Stimulated activated effector memory CD8-positive, alpha-beta T cell treated with anti-CD3 and anti-CD28 coated beads, Interleukin-12 subunit alpha, Interleukin-12 subunit beta, amount 100 ng/mL, for 72 hours (primary cell): ENCODE data around the gene TLN1.

Source experiments
- ATAC-seq: fragments of 150-1000 bp; cut with Tn5 transposase; 2 replicates; pipeline ENCODE4 v1.10.0; 2021
- DNase-seq, 2 donors: peaks; one replicate each; pipeline ENCODE4 v3.0.0; 2021 to 2022; ENCODE audit warnings: low spot score in 2 of 2
- H3K27ac Mint-ChIP-seq: one replicate; pipeline ENCODE4 v1.8.0; 2022; ENCODE audit warnings: mild to moderate bottlenecking, mixed read lengths
- H3K36me3 Mint-ChIP-seq: one replicate; pipeline ENCODE4 v1.8.0; 2022; ENCODE audit warnings: mild to moderate bottlenecking, mixed read lengths
- H3K4me1 Mint-ChIP-seq: one replicate; pipeline ENCODE4 v1.8.0; 2022; ENCODE audit warnings: mixed read lengths
- H3K4me3 Mint-ChIP-seq: one replicate; pipeline ENCODE4 v1.8.0; 2022; ENCODE audit warnings: mild to moderate bottlenecking, mixed read lengths
- H3K9me3 Mint-ChIP-seq: one replicate; pipeline ENCODE4 v1.8.0; 2022; ENCODE audit warnings: mixed read lengths

Gene TLN1

DNA sequence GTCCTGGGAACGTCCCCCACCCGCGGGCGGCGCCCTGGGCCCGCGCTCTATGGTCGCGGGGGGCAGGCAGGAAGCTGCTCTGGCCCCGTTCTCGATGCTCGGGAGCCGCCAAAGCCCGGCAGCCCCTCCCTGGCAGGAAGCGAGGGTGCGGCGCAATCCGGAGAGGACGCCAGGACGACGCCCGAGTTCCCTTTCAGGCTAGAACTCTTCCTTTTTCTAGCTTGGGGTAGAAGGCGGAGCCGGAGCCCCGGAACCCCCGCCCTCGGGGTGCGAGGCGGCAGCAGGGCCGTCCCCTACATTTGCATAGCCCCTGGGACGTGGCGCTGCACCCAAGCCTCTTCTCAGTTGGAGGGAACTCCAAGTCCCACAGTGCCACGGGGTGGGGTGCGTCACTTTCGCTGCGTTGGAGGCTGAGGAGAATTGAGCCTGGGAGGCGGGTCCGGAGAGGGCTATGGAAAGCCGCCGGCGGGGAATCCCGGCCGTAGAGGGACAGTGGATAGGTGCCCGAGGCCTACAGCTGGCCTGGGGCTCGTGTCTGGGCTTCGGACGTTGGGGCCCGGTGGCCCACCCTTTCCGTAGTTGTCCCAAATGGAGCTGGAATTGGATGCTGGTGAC lies at the start of gene TLN1, which contains the start of gene CREB3:
TSS of gene TLN1 (minus strand) at position 11 of the 615 bp plus-strand sequence. CDS start 6,501 bp downstream, outside the sequence.
TSS of gene CREB3 (plus strand) at position 482 of the 615 bp plus-strand sequence. CDS start at position 589, 107 bp downstream.
- Mint-ChIP-seq H3K4me1 (peaks cover 19% of the 10 kb centered on the region), H3K27ac (no peak within 1 kb of the TSS), H3K9me3 (no peaks in the 10 kb centered on the region), H3K4me3 (no peak within 1 kb of the TSS), H3K36me3 (peaks cover 56% of the 10 kb centered on the region)
- peak; percentile 92 for ATAC-seq
- DNase-seq: peak; percentile 86 to 98

DNA sequence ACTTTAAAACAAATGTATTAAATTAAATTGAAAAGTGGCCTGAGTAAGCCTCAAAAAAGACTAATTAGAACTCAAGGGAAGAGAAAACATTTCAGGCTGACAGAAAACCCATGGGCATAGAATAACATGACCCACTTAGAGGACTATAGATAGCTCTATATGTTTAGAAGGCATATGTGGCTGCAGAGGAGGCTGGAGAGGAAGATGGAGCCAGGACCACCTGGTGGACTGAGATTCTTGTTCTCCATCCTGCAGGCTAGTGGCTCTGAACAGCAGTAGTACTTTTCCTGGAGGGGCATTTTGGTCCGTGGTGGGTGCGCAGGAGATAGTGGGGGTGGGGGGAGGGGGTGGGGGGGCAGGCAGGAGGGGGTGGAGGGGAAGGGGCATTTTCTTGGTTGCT lies 49.1 kb upstream of the TLN1 start:
- no peak overlapping the region for H3K27ac Mint-ChIP-seq
- DNase-seq (no peak), ATAC-seq (no peak)
- peaks cover 49% of the 10 kb centered on the region for H3K36me3 Mint-ChIP-seq
- no peaks in the 10 kb centered on the region for H3K9me3 Mint-ChIP-seq
- H3K4me3 Mint-ChIP-seq: no peak overlapping the region
- peaks cover 2% of the 10 kb centered on the region for H3K4me1 Mint-ChIP-seq

- ATAC-seq: no peak
These were observed 46.5 kb upstream of the TLN1 start for GRCh38 chr9:35778496-35778895.

GRCh38 chr9:35776018-35776417 lies 44.0 kb upstream of the TLN1 start:
- ATAC-seq (no peak), DNase-seq (no peak)
- no peak overlapping the region for H3K4me3 Mint-ChIP-seq
- peaks cover 6% of the 10 kb centered on the region for H3K4me1 Mint-ChIP-seq
- H3K36me3 Mint-ChIP-seq: peaks cover 16% of the 10 kb centered on the region
- no peaks in the 10 kb centered on the region for H3K9me3 Mint-ChIP-seq
- H3K27ac Mint-ChIP-seq: no peak overlapping the region

More at GRCh38 chr9:35778496-35778895, 46.5 kb upstream of the TLN1 start:
- Mint-ChIP-seq H3K4me3 (no peak overlapping the region), H3K27ac (no peak overlapping the region), H3K36me3 (peaks cover 34% of the 10 kb centered on the region), H3K9me3 (no peaks in the 10 kb centered on the region), H3K4me1 (peaks cover 6% of the 10 kb centered on the region)
- no peak for DNase-seq

GRCh38 chr9:35774907-35775635 lies 43.1 kb upstream of the TLN1 start:
- Mint-ChIP-seq H3K4me3 (no peak overlapping the region), H3K36me3 (peaks cover 16% of the 10 kb centered on the region), H3K9me3 (no peaks in the 10 kb centered on the region), H3K4me1 (peaks cover 6% of the 10 kb centered on the region), H3K27ac (peak overlapping the region; percentile 6)
- no peak for DNase-seq
- ATAC-seq: no peak

GRCh38 chr9:35771943-35772342 lies 39.9 kb upstream of the TLN1 start:
- H3K27ac Mint-ChIP-seq: no peak overlapping the region
- no peaks in the 10 kb centered on the region for H3K9me3 Mint-ChIP-seq

DNA sequence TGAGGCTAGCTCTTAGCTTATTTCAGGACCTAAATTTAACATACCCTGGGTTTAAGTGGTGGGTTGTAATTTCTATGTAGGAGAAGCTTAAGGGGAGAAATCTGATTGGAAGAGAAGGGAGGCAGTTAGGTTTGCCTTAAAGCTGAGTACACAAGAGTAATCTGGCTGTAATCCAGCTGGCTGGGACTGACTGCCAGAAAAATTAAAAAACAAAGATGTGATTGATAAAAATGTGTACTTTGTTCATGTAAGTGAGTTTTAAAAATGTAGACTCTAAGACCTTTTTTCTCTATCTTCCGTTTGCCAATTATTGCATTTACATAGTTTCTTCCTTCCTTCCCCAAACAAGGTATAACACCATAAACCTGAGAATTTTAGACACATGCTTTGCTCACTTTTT lies 39.5 kb upstream of the TLN1 start:
- H3K4me1 Mint-ChIP-seq: peaks cover 6% of the 10 kb centered on the region
- no peak for ATAC-seq
- DNase-seq: no peak
- peaks cover 5% of the 10 kb centered on the region for H3K36me3 Mint-ChIP-seq
- no peak overlapping the region for H3K4me3 Mint-ChIP-seq
- no peaks in the 10 kb centered on the region for H3K9me3 Mint-ChIP-seq
- no peak overlapping the region for H3K27ac Mint-ChIP-seq

More at GRCh38 chr9:35771943-35772342, 39.9 kb upstream of the TLN1 start:
- no peak for ATAC-seq
- Mint-ChIP-seq H3K36me3 (peaks cover 9% of the 10 kb centered on the region), H3K4me1 (peaks cover 6% of the 10 kb centered on the region), H3K4me3 (no peak overlapping the region)
- no peak for DNase-seq

GRCh38 chr9:35771075-35771433 lies 39.1 kb upstream of the TLN1 start:
- DNase-seq (no peak), ATAC-seq (no peak)
- no peak overlapping the region for H3K27ac Mint-ChIP-seq
- H3K4me3 Mint-ChIP-seq: no peak overlapping the region
- peaks cover 3% of the 10 kb centered on the region for H3K4me1 Mint-ChIP-seq
- no peaks in the 10 kb centered on the region for H3K9me3 Mint-ChIP-seq
- peaks cover under 1% of the 10 kb centered on the region for H3K36me3 Mint-ChIP-seq

GRCh38 chr9:35769763-35770162 lies 37.8 kb upstream of the TLN1 start:
- no peak for DNase-seq
- ATAC-seq: no peak
- Mint-ChIP-seq H3K27ac (no peak overlapping the region), H3K4me1 (no peaks in the 10 kb centered on the region), H3K9me3 (no peaks in the 10 kb centered on the region), H3K36me3 (no peaks in the 10 kb centered on the region), H3K4me3 (no peak overlapping the region)

DNA sequence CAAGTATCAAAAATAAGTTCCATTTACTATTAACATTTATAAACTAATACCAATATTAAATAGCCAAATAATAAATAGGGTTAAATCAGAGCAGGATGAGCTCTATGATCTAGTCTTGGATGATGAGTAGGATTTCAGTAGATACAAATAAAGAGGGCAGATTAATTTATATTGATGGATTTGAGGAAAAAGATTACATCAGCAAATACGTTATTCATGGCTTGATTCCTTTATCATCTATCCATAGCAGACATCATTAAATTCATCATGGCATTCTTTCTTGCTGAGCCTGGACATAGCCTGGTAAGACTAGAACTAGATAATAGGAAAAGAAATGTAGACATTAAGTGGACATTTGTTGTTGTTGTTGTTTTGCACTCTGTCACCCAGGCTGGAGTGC lies 35.5 kb upstream of the TLN1 start:
- Mint-ChIP-seq H3K4me3 (no peak overlapping the region), H3K9me3 (no peaks in the 10 kb centered on the region), H3K36me3 (peaks cover 6% of the 10 kb centered on the region), H3K27ac (no peak overlapping the region), H3K4me1 (peaks cover 4% of the 10 kb centered on the region)
- DNase-seq (no peak), ATAC-seq (no peak)

GRCh38 chr9:35766997-35767396 lies 35.0 kb upstream of the TLN1 start:
- Mint-ChIP-seq H3K4me1 (peaks cover 4% of the 10 kb centered on the region), H3K27ac (no peak overlapping the region), H3K9me3 (no peaks in the 10 kb centered on the region), H3K36me3 (peaks cover 6% of the 10 kb centered on the region), H3K4me3 (no peak overlapping the region)
- DNase-seq (no peak), ATAC-seq (no peak)

- H3K4me1 Mint-ChIP-seq: peaks cover 15% of the 10 kb centered on the region
- ATAC-seq (no peak), DNase-seq (no peak)
- peaks cover 6% of the 10 kb centered on the region for H3K36me3 Mint-ChIP-seq
- H3K9me3 Mint-ChIP-seq: no peaks in the 10 kb centered on the region
- no peak overlapping the region for H3K27ac Mint-ChIP-seq
- no peak overlapping the region for H3K4me3 Mint-ChIP-seq
These were observed 31.8 kb upstream of the TLN1 start for GRCh38 chr9:35763803-35764202.

DNA sequence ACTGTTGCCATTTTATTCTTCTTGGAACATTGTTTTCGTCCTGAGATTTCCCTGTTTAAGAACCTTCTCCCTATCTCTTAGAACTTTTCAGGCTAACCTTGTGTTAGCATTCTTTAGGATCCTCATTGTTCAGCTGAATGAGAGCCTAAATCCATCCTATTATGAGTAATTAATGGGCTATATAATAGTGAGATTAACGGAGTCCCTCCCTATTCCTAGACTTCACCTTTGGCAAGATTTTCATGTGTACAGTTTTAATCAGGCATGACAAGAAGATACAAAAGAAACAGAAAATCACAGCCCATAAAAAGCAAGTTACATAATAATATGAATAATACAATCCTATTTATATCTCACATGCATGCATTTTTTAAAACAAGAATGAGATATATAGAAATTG lies 31.2 kb upstream of the TLN1 start:
- Mint-ChIP-seq H3K4me1 (peaks cover 22% of the 10 kb centered on the region), H3K4me3 (no peak overlapping the region), H3K9me3 (no peaks in the 10 kb centered on the region), H3K27ac (no peak overlapping the region), H3K36me3 (peaks cover 6% of the 10 kb centered on the region)
- no peak for ATAC-seq
- no peak for DNase-seq

- no peaks in the 10 kb centered on the region for H3K9me3 Mint-ChIP-seq
- peaks cover 43% of the 10 kb centered on the region for H3K4me1 Mint-ChIP-seq
- no peak overlapping the region for H3K4me3 Mint-ChIP-seq
- ATAC-seq (no peak), DNase-seq (no peak)
- peaks cover 23% of the 10 kb centered on the region for H3K36me3 Mint-ChIP-seq
- no peak overlapping the region for H3K27ac Mint-ChIP-seq
These were observed 28.7 kb upstream of the TLN1 start for GRCh38 chr9:35760651-35761050.

DNA sequence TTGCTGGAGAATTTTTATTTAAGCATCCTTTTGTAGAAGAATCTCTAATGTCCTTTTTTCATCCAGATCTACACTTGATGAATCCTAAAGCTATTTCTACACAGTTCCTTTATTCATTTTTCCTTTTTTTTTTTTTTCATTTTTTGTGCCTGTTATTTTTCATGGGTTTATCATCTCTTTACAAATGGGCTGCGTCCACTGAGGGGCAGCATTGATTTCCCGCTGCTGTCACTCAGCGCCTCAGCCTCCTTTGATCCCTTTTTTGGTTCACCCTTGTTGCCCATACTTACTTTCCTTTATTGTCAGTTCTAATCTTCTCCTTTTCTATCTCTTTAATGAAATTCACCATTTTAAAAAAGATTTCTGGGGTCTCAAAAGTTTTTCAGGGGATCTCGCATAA lies 27.8 kb upstream of the TLN1 start:
- Mint-ChIP-seq H3K4me3 (no peak overlapping the region), H3K9me3 (no peaks in the 10 kb centered on the region), H3K36me3 (peaks cover 23% of the 10 kb centered on the region), H3K4me1 (peaks cover 43% of the 10 kb centered on the region), H3K27ac (no peak overlapping the region)
- no peak for DNase-seq
- no peak for ATAC-seq

DNA sequence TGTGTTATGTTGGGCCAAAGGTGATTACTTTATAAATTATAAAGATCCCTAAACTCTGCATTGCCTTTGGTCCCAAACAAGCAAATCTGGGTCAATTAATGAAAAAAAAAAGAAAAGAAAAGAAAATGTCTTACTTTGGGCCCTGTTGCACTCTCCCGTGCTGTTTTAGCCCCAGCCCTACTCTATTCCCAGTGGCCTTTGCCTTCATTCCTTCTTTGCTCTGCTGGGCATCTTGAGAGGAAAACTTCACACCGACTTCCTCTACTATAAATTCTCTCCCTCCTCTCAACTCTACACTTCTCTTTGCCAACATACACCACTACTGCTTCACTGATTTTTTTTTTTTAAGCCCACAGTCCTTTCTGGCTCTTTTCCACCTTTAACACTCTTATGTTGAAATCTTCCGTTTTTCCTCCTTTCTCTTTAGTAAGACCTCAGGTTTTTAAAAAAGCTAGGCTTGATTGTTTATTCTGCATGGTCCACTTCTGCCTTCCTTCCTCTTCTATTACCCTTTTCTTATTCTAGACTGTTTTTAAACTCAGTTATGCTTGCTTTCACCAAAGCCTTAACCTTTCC lies 26.6 kb upstream of the TLN1 start:
- H3K4me3 Mint-ChIP-seq: peak overlapping the region; percentile 94
- H3K9me3 Mint-ChIP-seq: no peaks in the 10 kb centered on the region
- peaks cover 43% of the 10 kb centered on the region for H3K4me1 Mint-ChIP-seq
- DNase-seq (no peak), ATAC-seq (no peak)
- peaks cover 21% of the 10 kb centered on the region for H3K36me3 Mint-ChIP-seq
- H3K27ac Mint-ChIP-seq: no peak overlapping the region
